ENCODE results near the gene ANKRD13D. TPM values are rescaled to one million over a fixed set of nuclear protein-coding genes. Genes with fewer than 3 reads are reported as not detected.
A peak's percentile ranks its signal among the peaks of the same experiment; 100 is the strongest.

ANKRD13D gene
- total RNA-seq, 1 donor from 2014 or later, result 110 TPM

DNA sequence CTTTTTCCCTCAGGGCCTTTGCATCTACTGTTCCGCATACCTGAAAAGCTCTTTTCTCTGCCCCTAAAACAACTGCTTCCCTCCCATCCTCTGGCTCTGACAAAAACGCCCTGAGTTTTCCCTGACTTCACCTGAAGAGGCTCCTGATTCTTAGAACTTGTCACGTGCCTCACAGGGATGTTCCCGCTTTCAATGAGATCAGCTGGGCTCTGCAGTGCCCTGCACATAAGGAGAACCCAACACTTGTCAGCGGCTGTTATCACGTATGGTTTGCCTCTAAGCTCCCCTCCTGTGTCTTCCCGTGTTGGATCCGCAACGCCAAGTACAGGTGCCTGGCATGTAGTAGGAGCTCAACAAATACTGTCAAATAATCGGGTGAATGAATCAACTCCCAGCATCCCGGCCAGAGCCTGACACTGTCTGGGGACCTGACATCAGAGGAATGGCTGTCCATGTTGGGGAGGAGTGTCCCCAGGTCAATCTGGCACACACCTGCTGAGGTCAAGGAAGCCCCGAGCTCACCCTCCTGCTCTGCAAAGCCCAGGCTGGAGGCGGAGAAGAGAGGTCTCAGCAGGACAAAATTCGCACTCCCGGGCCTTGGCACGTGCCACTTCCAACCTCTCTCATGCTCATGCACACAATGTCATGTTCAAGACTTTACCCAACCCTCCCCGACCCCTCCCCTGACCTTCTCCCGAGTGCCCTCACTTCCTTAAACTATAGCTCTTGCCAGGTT, 27.0 kb upstream of the ANKRD13D start:
- DNase-seq (ENCODE audit: low spot score), result peak; percentile 43

GRCh38 chr11:67262731-67263675, 26.1 kb upstream of the ANKRD13D start:
- DNase-seq (ENCODE audit: low spot score), result peak; percentile 85

GRCh38 chr11:67264260-67264659, 24.8 kb upstream of the ANKRD13D start:
- no peak for DNase-seq (ENCODE audit: low spot score)

DNA sequence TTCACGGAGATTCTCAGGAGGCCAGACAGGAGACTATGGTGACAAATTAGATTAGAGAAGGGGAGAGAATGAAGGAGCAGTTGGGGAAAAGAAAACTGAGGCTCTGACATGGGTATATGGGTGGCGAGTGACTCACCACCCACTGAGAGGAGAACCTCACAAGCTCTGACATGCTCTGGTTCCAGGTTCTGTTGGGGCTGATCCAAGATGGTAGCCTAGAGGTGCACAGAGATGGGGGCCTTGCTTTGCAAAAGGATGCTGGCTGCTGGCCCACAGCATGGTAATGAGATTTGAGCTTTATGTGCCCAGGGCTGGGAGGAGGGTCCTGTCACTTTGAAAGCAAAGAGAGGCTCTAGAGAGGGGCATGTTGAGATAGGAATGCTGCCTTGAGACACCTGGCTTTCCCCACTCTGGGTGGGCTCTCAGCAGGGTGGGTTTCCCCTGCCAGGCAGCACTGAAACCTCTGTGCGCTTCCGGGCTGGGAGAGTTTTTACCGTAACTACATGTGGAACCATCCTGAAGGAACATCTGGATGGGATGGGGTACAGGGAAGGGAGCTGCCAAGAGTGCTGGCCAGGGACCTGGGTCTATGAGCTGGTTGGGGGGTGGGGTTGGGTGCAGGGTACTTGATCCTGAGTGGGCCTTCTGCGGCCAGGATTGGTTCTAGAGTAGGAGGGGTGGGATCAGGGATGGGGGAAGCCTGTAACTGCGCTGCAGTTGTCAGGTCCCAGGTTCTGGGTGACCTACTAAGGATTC, 24.0 kb upstream of the ANKRD13D start:
- peak; percentile 45 for DNase-seq (ENCODE audit: low spot score)

DNA sequence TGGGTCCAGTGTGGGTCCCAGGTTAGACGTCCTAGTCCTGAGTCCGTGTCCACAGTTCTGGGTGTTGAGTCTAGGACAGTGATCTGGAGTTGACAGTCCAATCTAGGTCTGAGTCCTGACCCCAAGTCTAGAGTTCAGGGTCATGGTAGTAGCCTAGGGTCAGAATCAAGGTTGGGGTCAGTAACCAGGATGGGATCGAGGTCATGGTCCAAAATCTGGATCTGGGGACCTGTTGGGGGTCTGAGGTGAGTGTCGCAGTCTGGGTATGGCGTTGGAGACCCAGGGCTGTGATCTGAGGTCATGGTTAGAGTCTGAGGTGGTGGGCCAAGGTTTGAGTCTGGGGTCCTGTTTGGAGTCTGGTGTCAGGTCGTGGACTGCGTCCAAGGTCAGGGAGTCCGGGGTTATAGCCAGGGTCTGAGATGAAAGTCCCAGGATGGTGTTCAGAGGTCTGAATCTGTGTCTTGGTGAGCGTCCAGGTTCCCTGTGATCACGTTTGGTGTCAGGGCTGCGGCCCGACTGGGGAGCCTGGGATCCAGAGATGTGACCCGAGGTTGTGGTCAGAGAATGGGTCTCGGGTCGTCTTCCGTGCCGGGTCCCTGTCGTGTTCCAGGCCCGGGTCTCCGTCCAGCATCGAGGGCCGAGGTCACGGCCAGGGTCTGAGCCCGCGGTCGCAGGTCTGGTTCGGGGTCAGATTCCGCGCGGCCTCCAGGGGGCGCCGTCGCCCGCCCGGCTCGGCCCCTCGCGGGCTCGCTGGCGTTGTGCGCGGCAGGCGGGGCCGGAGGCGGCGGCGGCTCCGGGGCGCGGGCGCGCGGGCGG, 23.3 kb upstream of the ANKRD13D start:
- peak; percentile 81 for DNase-seq (ENCODE audit: low spot score)

DNA sequence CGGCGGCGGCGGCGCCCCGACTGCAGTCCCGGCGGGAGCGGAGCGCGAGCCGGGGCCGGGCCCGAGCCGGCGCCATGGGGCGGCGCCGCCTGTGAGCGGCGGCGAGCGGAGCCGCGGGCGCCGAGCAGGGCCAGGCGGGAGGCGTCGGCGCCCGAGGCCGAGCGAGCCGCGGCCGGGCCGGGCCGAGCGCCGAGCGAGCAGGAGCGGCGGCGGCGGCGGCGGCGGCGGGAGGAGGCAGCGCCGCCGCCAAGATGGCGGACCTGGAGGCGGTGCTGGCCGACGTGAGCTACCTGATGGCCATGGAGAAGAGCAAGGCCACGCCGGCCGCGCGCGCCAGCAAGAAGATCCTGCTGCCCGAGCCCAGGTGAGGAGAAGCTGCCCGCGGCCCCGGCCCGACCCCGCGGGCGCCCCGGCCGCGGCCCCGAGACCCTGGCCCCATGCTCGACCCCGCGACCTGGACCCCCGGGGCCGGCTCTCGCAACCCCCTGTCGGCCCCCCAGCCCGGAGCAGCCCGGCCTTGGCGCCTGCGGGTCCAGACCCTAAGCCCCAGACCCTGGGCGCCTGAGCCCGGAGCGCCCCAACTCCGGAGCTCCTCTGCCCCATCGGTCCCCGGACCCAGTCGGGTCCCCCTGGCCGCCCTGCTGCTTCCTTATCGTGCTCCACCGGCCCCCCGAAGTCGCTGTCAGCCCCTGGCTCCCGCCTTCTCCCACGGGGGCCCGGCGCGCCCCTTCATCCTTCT, 22.5 kb upstream of the ANKRD13D start, which contains the start of gene GRK2:
GRK2 (plus strand) TSS at position 25 of the 739 bp plus-strand sequence; CDS start at position 252, 227 bp downstream.
- peak; percentile 51 for DNase-seq (ENCODE audit: low spot score)

- peak; percentile 61 for DNase-seq (ENCODE audit: low spot score)
Observed at GRCh38 chr11:67267188-67268080, 21.7 kb upstream of the ANKRD13D start.

- peak; percentile 47 for DNase-seq (ENCODE audit: low spot score)
Observed at GRCh38 chr11:67268081-67268961, 20.8 kb upstream of the ANKRD13D start.

- no peak for DNase-seq (ENCODE audit: low spot score)
Observed at GRCh38 chr11:67268962-67269268, 20.2 kb upstream of the ANKRD13D start.

DNA sequence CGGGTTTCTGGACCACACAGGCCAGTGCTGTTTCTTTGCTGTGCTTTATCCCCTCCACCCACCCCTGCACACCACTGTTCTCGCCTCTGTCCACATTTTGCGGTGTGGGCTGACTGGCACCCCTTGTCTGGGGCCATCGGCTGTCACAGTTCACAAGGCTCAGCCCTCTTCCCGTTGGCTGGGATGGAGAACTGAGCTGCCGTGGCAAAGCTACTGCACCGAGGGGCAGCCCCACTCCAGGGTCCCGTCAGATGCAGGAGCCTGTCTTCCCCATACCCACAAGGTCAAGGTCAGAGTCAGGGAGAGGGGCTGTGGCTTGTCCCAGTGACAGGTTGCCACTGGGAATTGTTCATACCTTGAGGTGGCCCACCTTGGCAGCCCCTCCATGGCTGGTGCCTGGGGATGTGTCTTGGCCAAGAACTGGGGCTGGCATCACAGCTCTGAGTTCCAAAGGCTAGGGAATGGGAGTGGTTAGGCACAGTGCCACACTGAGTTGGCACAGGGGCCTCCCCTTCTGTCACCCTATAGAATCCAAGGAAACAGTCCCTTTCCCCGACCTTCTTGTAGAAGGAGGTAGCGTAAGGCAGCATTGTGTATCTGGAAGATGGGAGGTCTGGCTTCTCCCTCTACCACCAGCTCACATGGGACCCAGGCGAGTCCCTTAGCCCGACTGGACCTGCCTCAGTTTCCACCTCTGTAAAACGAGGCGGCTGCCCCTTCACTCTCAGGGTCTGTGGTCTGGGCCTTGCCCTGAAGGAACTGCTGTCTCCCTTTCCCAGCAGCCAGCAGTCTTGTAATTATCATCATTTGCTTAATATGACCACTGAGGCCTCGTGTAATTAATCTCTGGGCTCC, 19.5 kb upstream of the ANKRD13D start:
- peak; percentile 47 for DNase-seq (ENCODE audit: low spot score)

DNA sequence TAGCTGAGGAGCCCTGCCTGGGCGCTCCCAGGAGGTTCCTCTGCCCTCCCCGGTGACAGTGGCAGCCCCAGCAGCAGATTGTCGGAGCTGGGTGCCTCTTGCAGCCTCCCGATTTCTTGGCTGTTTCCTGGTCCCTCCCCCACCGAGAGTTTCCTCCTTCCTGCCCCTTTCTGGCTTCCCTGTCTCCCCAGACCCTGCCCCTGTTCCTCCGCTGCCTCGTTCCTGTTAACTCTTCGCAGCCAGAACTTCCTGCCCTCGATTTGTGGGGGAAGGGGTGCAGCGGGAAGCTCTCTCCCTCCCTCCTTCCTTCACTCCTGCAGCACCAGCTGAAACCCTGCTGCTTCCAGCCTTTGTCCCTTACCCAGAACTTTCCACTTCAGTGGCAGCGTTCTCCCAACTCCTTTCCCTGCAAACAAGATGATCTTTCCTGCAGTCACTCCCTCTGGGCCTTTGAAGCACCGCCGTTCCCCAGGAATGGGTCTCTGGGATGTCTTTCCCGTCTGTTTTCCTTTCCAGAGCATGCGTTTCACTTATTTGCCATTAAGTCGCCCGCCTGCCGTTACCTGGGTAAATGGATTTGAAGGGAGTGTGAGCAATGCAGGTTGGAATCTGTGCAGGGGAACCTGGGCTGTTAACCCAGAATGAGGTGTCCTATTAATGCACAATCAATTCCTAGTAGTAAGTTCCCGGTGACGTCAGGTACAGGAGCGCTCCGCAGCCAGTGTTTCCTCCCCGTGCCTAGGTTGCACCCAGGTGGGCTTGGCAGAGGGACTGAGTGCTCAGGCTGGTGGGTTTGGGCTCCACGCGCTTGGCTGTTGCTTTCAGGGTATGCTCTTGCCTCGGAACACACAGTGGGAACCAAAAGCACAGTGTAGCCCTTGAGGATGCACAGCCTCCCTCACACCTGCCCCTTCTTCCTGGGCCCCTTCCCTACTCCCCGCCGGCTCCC, 18.6 kb upstream of the ANKRD13D start:
- no peak for DNase-seq (ENCODE audit: low spot score)

GRCh38 chr11:67271205-67271540, 17.9 kb upstream of the ANKRD13D start:
- no peak for DNase-seq (ENCODE audit: low spot score)

DNA sequence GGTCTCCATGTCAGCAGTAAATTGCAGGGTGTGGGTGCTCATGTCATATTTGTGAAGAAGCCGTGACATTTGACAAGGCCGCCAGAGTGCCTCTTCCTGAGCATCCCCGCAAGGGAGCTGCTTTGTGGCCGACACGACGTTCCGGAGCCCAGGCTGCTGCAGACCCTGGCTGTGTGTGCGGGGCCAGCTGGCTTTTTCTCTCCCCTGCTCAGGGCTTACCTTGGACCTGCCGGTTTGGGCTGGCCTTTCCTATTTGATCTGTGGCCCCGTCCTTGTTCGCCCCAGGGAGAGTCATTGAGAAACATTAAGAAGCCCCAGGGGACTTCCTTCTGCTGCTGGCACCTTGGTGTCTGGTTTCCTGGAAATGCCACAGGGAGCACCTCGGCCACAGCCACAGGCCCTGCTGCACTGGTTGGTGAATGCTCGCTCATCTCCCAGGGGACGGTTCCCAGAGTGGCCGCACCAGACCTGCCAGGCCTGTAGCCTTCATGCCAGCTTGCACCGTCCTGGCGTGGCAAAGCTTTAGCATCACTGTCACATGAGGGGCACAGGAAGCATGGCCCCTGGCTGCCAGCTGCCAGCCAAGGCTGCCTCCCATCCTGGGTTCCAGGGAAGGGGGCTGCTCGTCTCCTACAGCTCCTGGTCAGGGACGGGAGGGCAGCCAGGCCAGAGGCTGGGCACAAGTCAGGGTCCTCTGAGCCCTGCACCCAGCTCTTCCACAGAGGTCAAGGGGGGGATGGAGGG, 17.4 kb upstream of the ANKRD13D start:
- no peak for DNase-seq (ENCODE audit: low spot score)

DNA sequence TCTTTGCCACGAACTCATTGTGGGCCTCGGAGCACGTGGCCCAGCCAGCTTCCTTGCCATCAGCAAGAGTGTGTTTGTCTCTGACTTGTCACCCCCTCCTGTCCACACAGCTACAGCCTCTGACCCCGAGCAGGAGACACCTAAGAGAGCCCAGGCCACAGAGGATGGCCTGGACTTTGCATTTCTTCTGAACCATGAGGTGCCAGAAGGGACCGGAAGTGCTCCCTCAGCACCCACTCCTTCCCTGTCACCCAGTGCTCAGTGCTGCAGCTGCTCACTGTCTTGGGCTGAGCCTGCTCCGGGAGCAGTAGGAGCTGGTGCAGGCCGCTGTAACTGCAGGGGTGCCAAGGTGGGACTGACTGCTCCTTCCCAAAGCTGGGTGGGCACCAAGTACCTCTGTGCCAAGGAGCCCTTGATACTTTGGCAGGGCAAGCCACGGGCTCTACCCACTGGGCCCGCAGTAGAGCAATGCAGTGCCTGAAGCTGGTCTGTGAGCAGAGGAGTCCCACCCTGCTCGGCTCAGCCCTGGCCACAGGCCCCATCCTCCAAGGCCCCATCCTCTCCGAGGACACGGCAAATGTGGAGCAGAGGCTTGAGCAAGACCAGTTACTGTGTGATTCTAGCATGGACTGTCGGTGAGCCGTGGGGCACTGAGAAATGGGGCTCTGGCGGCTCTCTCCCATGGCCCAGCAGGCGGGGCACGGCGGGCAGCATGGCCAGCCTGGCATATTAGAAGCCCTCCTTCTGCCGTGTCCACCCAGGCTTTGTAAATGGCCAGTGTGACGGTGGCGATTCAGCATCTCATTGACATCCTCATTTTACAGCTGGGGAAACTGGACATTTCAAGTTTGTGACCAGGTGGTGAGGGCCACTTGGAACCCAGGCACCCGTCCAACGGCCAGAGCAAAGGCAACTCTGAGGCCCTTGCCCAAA, 16.5 kb upstream of the ANKRD13D start:
- no peak for DNase-seq (ENCODE audit: low spot score)

All from ureter (tissue), 1 donor.